Middle frontal gyrus (tissue), 1 donor: ENCODE results near the gene LRBA.
"Not testable (repeated sequence)": the region's sequence is repeated elsewhere in the genome, so short reads cannot be mapped to it uniquely, and the experiment has no call there.

ENCODE experiments used
- DNase-seq: peaks from one replicate; pipeline ENCODE4 v3.0.0-alpha.2; 2015; ENCODE audit warnings: low spot score; ENCODE audit errors: extremely low spot score

LRBA gene

DNA sequence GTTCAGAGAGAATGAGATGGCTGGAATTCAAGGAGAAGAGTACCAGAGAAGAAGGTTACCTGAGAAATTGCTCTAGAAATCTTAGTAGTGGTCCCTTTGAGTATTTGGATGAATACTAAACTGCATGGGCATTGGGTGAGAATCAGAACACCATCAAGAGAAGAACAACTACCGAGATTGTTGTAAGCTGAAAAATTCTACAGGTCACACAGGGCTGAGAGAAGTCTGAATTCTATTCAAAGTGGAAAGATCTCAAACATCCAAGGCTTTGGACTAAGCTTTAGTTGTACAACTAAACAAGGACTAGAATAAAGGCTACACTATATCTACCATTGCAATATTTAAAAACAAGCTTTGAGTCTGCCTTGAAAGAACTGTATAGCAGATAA, 40.8 kb downstream of the LRBA start:
- no peak for DNase-seq

DNA sequence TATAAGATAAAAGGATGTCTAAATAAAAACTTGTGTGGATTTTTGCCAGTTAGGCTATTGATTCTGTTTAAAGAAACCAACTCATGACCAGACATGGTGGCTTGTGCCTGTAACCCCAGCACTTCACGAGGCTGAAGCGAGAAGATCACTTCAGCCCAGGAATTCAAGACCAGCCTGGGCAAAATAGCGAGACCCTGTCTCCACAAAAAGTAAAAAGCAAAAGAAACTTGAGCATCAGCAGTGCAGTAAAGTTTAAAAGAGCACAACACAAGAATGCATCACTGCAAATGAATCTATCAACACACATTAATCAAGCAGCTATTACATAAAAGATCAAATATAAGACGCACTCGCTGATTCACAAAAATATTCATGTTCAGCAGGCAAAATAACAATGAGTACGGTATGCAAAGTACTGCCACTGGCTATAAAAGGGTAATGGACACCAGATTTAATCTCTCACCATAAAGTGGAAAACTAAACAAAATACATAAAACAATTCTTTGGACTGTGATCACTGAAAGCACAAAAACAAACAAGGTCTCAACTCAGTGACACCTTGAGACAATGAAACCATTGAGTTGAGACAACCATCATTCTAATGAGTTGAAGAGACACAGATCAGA, 41.3 kb downstream of the LRBA start:
- DNase-seq = no peak

DNA sequence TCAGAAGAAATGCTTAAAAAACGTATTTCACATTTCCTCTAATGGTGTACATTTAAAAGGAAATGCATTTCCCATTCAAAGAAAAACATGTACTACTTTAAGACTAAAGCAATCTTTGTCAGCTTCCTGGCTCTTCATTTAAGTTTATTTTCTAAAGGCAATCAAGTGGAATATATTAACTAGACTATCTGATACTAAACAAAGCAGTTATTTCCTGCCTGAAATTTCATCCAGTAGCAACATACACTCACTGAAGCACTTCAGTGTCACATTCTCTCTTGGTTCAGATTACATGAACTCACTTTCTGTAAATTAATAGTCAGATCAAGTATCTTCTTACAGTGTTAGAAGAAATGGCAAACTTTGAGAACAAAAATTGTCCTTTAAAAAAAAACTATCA, 42.5 kb downstream of the LRBA start:
- DNase-seq = no peak

DNA sequence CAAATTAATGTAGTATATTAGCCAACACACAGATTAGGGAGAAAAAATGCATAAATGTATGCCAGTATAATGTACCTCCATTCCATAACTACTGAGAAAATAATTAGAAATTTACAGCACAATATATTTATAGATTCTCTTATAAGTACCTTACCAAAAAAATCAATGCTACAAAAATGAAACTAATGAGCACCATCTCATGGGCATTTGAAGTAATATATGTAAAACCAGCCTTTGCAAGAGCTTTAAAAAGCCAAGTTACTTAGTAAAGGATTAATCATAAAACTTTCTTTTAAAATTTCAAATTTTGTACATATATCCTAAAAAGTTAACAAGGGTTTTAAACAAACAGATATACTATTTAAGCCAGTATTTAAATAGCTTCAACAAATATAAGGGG, 43.2 kb downstream of the LRBA start:
- DNase-seq = no peak

DNA sequence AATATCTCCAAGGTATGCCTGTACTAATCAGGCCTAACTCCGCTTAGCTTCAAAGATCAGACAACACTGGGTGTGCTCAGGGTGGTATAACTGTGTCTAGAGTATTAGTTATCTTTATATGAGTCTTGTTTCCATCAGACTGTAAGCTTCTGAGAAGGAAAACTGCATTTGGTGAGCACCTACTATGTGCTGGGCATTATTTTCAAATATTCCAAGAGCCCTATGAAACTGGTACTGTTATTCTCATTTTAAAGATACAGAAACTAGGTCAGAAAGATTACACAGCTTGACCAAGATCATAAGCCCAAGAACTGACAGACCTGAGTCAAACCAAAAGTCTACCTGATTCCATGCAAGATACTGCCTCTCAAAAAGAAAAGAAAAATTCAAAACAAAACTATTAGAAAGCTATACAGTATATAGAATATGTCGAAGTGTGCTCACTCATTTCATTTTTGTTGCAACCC, 44.4 kb downstream of the LRBA start:
- no peak for DNase-seq

DNA sequence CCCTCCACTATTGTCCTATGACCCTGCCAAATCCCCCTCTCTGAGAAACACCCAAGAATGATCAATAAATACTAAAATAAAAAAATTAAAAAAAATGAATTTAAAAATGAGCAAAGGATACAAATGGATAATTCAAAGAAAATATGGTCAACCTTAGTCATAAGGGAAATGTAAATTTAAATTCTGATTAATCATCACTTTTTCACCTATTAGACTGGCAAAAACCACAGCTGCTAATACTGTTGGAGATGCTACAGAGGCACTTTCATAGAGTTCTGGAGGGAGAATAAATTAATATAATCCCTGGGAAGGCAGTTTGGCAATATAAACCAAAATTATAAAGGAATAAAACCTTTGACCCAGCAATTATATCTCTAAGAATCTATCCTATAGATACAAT, 50.3 kb downstream of the LRBA start:
- no peak for DNase-seq

DNA sequence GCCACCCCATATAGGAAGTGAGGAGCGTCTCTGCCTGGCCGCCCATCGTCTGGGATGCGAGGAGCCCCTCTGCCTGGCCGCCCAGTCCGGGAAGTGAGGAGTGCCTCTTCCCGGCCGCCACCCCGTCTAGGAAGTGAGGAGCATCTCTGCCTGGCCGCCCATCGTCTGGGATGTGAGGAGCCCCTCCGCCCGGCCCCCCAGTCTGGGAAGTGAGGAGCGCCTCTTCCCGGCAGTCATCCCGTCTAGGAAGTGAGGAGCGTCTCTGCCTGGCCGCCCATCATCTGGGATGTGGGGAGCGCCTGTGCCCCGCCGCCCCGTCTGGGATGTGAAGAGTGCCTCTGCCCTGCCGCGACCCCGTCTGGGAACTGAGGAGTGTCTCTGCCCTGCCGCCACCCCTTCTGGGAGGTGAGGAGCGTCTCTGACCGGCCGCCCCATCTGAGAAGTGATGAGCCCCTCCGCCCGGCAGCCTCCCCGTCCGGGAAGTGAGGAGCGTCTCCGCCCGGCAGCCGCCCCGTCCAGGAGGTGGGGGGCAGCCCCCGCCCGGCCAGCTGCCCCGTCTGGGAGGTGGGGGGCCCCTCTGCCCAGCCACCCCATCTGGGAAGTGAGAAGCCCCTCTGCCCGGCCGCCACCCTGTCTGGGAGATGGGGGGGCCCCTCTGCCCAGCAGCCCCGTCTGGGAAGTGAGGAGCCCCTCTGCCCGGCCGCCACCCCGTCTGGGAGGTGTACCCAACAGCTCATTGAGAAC, 51.3 kb downstream of the LRBA start:
- DNase-seq = not testable (repeated sequence)

DNA sequence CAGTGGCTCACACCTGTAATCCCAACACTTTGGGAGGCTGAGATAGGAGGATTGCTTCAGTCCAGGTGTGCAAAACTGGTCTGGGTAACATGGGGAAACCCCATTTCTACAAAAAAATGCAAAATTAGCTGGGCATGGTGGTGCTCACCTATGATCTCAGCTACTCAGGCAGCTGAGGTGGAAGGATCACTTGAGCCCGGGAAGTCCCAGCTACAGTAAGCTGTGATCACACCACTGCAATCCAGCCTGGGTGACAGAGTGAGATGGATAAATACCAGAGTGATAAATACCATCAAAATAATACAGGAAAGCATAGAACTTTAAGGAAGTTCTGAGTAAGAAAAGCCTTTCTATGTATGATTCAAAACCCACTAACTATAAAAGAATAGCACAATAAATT, 52.8 kb downstream of the LRBA start:
- DNase-seq = no peak

DNA sequence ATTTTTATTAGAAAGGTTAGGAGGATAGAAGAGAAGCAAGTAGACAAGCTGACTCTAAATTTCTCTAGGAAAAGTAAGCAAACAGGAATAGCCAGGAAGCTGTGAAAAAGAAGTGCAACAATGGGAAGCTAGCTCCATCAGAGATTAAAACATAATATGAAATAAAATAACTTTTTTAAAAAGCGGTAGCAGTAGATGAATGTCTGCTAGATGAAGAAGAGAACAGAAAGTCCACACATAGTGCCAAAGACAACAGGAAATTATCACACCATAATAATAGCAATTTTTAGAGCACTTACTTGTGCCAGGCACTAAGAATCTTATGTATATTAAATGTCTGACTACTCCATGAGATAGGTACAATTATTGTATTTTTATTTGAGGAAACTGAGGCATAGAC, 53.5 kb downstream of the LRBA start:
- DNase-seq = no peak

DNA sequence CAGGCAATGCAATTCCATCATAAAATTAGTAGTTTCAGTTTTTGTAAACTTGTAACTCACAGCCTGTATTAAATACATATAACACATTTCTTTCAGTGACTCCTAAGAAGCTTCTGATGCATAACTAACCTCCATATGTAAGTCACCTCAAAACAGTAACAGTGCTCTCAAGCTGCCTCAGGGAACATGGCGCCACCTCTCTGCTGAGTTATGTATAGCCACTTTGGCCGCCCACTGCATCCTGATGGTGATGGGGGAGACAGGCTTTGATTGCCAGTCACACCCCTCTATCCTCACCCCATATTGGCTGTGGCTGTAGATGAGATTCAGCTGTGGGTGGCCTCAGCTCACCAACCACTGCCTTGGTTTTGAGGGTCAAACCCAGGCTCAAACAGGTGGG, 54.3 kb downstream of the LRBA start:
- no peak for DNase-seq

DNA sequence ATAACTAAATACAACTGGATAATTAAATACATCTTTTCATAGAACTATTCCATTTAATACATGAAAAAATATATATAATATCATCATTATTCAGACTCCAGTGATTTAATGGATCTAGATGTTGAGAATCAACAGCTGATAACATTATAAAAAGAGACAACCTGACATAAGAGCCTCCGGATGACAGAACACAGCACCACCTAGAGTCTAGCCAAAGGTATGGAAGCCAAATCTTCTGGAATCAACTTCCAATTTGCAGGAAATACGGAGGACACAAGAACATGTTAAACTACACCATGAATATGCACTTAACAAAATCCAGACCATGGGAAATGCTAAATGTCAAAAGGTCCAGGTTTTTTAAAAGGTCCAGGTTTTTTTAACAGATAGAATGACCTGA, 55.0 kb downstream of the LRBA start:
- no peak for DNase-seq

DNA sequence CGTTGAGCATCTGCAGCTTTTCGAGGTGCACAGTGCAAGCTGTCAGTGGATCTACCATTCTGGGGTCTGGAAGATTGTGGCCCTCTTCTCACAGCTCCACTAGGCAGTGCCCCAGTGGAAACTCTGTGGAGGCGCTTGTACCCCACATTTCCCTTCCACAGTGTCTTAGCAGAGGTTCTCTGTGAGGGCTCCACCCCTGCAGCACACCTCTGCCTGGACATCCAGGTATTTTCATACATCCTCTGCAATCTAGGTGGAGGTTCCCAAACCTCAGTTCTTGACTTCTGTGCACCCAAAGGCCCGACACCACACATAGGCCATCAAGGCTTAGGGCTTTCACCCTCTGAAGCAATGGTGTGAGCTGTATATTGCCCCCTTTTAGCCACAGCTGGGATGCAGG, 57.1 kb downstream of the LRBA start:
- DNase-seq = not testable (repeated sequence)

DNA sequence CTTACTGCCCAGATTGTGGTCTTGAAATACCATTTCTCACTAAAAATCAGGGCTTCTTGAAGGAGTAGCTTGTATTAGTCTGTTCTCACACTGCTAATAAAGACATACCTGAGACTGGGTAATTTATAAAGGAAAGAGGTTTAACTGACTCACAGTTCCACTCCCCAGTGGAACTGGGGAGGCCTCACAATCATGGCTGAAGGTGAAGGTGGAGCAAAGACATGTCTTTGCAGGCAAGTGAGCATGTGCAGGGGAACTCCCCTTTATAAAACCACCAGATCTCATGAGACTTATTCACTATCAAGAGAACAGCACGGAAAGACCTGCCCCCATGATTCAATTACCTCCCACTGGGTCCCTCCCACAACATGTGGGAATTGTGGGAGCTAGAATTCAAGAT, 58.0 kb downstream of the LRBA start:
- not testable (repeated sequence) for DNase-seq

DNA sequence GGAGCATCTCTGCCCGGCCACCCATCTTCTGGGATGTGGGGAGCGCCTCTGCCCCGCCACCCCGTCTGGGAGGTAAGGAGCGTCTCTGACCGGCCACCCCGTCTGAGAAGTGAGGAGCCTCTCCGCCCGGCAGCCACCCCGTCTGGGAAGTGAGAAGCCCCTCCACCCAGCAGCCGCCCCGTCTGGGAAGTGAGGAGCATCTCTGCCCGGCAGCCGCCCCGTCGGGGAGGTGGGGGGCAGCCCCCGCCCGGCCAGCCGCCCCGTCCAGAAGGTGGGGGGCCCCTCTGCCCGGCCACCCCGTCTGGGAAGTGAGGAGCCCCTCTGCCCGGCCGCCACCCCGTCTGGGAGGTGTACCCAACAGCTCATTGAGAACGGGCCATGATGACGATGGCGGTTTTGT, 61.2 kb downstream of the LRBA start:
- DNase-seq = not testable (repeated sequence)

DNA sequence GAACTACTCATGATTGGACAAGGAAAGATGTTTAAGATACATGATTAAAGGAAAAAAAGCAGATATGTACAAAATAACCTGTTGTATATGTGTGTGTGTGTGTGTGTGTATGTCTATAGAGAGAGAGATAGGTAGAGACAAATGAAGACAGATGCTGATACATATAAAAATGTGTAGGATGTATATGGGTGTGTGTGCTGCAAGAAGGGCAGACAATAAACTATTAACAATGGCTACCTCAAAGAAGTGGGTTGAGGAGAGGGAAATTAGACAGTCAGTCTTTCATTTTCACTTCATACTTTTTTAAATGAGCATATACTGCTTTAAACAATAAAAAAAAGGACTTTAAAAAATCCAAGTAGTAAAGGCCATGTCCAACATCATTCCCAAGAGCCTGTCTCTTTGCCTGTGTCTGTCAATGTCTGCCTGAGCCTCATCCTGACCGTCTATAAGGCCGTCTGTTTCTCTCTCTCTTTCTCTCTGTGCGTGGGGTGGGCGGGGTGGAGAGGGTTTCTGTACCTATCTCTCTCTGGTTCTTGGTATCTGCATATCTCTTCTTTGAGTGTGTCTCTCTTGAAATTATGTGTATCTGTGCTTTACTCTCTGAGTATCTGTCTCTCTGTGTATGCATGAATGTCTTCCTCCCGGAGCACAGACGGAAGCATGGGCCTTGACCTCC, 62.8 kb downstream of the LRBA start:
- DNase-seq = no peak

DNA sequence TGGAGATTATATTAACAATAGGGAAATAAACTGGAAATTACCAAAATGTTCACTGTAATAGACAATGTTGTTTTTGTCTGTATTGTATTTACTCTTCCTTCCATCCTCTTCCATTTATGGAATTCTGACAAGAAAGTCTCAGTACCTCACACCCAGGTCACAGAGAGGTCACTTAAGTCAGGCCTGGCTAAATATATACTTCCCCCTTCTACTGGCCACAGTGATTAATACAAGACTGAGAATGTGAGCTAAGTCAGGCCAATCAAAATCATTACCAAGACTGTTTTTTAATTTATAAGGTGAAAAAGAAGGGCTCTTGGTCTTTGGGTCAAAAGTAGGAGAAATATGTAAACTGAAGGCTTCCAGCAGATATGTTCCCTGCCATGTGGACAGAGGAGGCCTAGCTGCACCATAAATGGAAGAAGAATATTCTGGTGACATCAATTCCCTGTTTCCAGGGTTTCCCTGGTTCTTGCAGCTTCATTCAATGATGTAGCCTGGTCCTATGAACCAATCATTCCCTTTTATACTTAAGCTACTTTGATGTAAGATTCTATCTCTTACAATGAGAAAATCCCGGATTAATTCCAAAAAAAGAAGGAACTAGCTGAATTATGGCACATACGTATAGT, 64.3 kb downstream of the LRBA start:
- DNase-seq = no peak

DNA sequence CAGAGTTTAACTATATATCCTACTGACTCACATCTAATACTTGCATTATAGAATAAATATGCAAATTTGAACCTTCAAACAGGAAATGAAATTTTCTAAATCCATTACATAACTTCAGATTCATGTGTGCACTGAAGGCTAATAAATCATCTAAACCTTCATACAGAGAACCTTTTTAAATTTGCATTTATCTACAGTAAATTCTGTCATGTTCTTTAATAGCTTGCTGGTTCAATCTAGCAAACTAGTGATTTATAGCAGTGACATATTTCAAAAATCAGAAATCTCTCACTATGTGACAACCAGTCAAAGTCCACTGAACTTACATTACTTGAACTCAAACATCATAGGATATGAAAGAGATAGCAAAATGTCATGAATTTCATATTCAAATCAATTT, 65.1 kb downstream of the LRBA start:
- no peak for DNase-seq

DNA sequence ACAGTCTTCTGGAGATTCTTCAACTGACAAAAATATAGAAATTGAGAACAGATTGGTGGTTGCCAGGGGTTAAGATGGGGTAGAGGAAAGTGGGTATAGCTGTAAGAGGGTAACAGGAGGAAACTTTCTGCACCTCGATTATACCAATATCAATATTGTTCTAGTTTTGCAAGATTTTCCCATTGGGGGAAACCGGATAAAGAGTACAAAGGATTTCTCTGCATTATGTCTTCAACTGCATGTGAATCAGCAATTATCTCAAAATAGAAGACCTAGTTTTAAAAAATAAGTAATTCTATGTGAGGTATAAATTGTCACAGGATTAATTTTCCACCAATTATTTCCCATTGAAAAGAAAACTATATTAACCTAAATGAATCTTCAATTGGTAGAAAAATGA, 65.7 kb downstream of the LRBA start:
- no peak for DNase-seq

DNA sequence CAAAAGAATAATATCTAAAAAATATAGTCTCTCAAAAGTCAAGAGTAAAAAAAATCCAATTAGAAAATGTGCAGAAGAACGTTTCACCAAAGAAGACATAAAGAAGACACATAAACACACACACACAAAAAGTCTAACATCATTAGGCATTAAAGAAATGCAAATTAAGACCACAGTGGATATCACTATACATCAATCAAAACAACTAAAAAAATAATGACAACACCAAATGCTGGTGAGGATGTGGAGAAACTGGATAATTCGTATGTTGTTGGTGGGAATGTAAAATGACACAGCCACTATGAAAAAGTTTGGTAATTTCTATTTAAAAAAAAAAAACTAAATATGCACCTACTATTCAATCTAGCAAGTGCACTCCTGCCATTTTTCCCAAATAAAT, 66.4 kb downstream of the LRBA start:
- no peak for DNase-seq

DNA sequence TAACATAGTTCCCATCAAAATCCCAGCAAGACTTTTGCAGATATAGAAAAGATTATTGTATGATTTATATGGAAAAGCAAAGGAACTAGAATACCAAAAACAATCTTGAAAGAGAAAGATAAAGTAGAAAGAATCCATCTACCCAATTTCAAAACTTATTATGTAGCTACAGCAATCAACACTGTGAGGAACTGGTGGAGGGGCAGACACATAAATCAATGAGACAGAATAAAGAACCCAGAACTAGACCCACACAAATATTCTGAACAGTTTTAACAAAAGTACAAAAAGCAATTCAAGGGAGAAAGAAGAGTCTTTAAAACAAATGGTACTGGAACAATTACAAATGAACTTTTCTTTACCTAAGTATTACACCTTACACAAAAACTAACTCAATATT, 67.0 kb downstream of the LRBA start:
- no peak for DNase-seq

DNA sequence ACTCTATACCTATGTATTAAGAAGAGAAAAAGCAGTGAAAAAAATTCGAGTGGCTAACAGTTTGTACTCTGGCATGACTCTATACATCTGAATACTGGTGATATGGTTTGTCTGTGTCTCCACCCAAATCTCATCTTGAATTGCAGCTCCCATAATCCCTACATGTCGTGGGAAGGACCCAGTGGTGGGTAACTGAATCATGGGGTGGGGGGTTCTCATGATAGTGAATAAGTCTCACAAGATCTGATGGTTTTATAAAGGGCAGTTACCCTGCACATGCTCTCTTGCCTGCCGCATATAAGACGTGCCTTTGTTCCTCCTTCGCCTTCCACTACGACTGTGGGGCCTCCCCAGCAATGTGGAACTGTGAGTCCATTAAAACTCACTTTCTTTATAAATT, 70.4 kb downstream of the LRBA start:
- DNase-seq = no peak

DNA sequence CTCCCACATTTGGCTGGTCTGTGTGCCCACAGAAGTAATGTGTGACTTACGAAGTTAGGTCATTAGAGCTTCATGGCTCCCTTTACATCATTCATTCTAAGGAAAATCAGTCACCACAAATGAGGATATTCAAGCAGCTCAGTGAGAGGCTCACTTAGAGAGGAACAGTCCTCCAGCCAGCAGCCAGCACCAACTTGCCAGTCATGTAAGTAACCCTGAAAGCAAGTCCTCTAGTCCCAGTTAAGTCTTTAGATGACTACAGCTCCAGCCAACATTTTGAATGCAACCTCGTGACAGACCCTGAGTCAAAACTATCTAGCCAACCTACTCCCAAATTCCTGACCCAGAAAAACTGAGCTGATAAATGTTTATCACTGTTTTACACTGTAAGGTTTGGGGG, 71.3 kb downstream of the LRBA start:
- DNase-seq = no peak
